Endothelial cell (in vitro differentiated cells): ENCODE data around the gene GCGR. TPM values are rescaled to one million over a fixed set of nuclear protein-coding genes. Genes with fewer than 3 reads are reported as not detected.

Experiments
- DNase-seq: peaks from one replicate; pipeline ENCODE4 v3.0.0; 2021; ENCODE audit warnings: low spot score
- H3K27ac Mint-ChIP-seq: one replicate; pipeline ENCODE4 v1.8.0; 2021; ENCODE audit warnings: mixed read lengths, inconsistent platforms; ENCODE audit not compliant: unreplicated experiment
- H3K27me3 Mint-ChIP-seq: one replicate; pipeline ENCODE4 v1.8.0; 2021; ENCODE audit warnings: mild to moderate bottlenecking, moderate library complexity, mixed read lengths, inconsistent platforms; ENCODE audit not compliant: unreplicated experiment
- H3K36me3 Mint-ChIP-seq: one replicate; pipeline ENCODE4 v1.8.0; 2021; ENCODE audit warnings: mild to moderate bottlenecking, low read depth, mixed read lengths, inconsistent platforms; ENCODE audit not compliant: unreplicated experiment
- H3K4me1 Mint-ChIP-seq: one replicate; pipeline ENCODE4 v1.8.0; 2021; ENCODE audit warnings: mild to moderate bottlenecking, mixed read lengths, inconsistent platforms; ENCODE audit not compliant: unreplicated experiment
- H3K4me3 Mint-ChIP-seq: one replicate; pipeline ENCODE4 v1.8.0; 2021; ENCODE audit warnings: mild to moderate bottlenecking, mixed read lengths, inconsistent platforms; ENCODE audit not compliant: unreplicated experiment
- H3K9me3 Mint-ChIP-seq: one replicate; pipeline ENCODE4 v1.8.0; 2021; ENCODE audit warnings: mixed read lengths, inconsistent platforms; ENCODE audit not compliant: unreplicated experiment
- total RNA-seq: library from RNA; stranded (reverse); fragmentation: NEBNext Ultra II Directional; extraction: Animal tissue kit (Norgen Biotek cat#: 25700); gene quantifications from one replicate; pipeline ENCODE4 v1.2.1, GENCODE V29; 2021; ENCODE audit not compliant: unreplicated experiment
- TF ChIP-seq, protein P1 (sequence below): fragments of 200-600 bp; sonication (generic); IDR thresholded peaks from one replicate; pipeline ENCODE4 v1.5.0; 2021; ENCODE audit warnings: antibody characterized with exemption; ENCODE audit not compliant: unreplicated experiment

GCGR gene
- total RNA-seq, 1 donor from 2014 or later, result not detected

DNA sequence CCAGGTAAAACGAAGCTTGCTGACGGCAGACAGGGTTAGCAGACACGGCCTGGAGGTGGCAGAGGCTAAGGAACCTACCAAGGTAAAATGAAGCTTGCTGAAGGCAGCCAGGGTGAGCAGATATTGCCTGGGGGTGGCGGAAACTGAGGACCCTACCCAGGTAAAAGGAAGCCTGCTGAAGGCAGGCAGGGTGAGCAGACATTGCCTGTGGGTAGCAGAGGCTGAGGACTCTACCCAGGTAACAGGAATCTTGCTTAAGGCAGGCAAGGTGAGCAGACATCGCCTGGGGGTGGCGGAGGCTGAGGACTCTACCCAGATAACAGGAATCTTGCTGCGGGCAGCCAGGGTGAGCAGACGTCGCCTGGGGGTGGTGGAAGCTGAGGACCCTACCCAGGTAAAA lies 2.6 kb upstream of the GCGR start:
- TF ChIP-seq, protein P1, sequence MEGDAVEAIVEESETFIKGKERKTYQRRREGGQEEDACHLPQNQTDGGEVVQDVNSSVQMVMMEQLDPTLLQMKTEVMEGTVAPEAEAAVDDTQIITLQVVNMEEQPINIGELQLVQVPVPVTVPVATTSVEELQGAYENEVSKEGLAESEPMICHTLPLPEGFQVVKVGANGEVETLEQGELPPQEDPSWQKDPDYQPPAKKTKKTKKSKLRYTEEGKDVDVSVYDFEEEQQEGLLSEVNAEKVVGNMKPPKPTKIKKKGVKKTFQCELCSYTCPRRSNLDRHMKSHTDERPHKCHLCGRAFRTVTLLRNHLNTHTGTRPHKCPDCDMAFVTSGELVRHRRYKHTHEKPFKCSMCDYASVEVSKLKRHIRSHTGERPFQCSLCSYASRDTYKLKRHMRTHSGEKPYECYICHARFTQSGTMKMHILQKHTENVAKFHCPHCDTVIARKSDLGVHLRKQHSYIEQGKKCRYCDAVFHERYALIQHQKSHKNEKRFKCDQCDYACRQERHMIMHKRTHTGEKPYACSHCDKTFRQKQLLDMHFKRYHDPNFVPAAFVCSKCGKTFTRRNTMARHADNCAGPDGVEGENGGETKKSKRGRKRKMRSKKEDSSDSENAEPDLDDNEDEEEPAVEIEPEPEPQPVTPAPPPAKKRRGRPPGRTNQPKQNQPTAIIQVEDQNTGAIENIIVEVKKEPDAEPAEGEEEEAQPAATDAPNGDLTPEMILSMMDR, result no peak
- H3K27ac Mint-ChIP-seq, result no peak overlapping the region
- DNase-seq, result no peak
- peaks cover 4% of the 10 kb centered on the region for H3K36me3 Mint-ChIP-seq
- H3K4me3 Mint-ChIP-seq, result no peak overlapping the region
- peaks cover 11% of the 10 kb centered on the region for H3K27me3 Mint-ChIP-seq
- H3K9me3 Mint-ChIP-seq, result no peaks in the 10 kb centered on the region
- H3K4me1 Mint-ChIP-seq, result no peaks in the 10 kb centered on the region

DNA sequence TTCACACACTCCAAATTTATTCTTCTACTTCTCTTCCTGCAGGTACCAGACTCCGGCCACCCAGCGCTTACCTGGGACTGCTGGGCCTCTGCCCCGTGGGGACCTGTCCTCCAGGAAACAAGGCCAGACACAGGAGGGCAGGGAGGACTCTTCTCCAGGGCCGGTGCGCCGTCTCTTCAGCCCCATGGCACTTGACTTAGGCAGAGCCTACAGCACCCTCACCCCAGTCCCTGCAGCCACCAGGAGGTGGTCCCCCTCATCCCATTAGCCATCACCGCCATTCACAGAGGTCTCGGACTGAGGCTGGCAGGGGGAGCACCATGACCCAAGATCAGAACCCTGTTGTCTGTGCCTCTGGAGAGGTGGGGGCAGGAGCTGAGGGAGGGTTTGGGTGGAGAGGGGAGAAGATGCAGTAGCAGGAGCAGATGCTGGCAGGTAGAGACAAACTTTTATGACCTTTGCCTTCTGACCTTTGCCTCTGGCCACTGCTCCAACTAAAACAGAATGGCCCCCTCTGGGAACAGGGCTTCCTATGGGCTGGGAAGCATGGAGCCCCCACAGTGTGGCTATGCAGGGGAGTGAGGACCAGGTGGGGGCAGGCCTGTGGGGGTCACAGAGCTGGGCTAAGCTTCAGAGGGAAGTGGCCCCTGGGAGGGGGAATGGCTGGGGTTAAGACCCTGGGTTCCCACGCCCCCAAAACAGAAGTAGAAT lies 1.7 kb upstream of the GCGR start:
- no peak for DNase-seq
- peaks cover 4% of the 10 kb centered on the region for H3K36me3 Mint-ChIP-seq
- TF ChIP-seq, protein P1, result no peak
- no peaks in the 10 kb centered on the region for H3K9me3 Mint-ChIP-seq
- no peak overlapping the region for H3K27ac Mint-ChIP-seq
- no peaks in the 10 kb centered on the region for H3K4me1 Mint-ChIP-seq
- peaks cover 11% of the 10 kb centered on the region for H3K27me3 Mint-ChIP-seq
- no peak overlapping the region for H3K4me3 Mint-ChIP-seq

DNA sequence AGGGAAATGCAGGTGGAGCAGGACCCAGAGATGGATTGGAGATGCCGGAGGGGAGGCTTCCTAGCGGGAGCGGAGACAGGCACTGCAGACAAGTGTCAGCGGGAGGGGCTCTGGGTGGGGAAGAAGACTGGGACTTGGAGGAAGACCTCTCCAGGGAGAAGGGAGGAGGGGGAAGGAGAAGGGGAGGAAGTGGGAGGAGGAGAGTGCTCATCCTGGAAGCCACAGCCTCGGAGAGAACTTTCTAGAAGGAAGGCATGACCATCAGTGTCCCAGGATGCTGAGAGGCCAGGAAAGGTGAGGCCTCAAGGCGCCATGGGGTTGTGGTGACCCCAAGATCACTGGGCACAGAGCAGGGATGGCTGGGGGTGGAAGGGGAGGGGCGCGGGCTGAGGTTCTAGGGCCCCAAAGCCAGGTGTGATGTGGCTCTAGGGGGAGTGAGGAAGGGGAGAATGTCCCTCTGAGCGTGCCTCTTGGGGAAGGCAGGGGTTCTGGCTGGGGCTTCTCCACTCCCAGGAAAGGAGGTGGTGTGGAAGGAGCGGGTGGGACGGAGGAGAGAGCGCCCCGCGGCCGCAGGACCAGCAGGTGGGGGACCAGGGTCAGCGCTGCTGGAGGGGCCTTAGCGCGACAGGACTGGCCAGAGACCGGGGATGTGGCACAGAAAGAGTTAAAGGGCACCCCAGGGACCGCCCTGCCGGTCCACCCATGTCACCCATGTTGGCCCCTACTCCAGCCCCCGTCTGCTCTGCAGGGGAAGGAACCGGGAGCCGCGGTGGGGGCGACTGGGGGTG lies 900 bp upstream of the GCGR start:
- no peak overlapping the region for H3K4me3 Mint-ChIP-seq
- H3K27me3 Mint-ChIP-seq, result peaks cover 16% of the 10 kb centered on the region
- H3K27ac Mint-ChIP-seq, result no peak overlapping the region
- no peaks in the 10 kb centered on the region for H3K4me1 Mint-ChIP-seq
- TF ChIP-seq, protein P1, result no peak
- no peak for DNase-seq
- peaks cover 4% of the 10 kb centered on the region for H3K36me3 Mint-ChIP-seq
- H3K9me3 Mint-ChIP-seq, result no peaks in the 10 kb centered on the region

DNA sequence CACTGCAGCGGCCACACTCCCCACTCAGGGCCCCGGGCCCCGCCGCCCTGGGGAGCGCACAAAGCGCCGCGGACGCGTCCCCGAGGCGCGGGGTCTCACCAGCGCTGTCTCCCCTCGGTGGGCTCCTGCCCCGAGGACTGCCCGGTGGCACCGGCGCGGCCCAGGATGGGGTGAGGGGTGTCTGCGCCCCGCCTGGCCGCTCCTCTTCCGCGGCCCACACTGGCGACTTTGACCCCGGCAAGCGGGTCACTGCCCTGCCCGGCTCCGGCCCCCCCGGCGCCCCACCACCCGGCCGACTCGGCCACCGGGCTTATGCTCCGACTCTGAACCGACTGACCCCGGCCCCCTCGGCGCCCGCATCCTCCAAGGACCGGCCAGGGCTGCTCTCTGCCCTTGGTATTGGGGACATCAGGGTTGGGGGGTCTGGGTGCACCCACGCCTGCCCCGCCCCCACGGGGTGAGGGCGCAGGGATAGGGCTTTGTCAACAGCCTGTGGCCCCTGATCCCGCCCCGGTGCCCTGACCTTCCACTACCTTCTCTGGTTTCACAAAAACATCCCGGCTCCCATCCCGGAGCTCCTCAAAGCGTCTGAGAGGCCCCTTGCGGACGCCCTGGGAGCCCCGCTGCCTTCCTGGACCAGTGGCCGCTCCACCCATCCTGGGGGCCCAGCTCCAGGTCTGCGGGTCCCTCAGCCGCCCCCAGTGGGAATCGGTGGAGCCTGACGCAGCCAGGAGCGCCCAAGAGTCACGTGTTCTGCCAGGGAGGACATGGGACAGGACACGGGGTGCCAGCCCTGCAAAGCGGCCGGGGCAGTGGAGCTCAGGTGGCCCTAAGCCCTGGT lies 829 bp downstream of the GCGR start:
- Mint-ChIP-seq H3K27me3 (peaks cover 19% of the 10 kb centered on the region), H3K4me3 (no peak overlapping the region), H3K27ac (no peak overlapping the region), H3K4me1 (no peaks in the 10 kb centered on the region), H3K9me3 (no peaks in the 10 kb centered on the region), H3K36me3 (peaks cover 11% of the 10 kb centered on the region)
- no peak for DNase-seq
- TF ChIP-seq, protein P1, result no peak
